H1 (cell line): ENCODE data around the gene ORAI3. TPM values are rescaled to one million over a fixed set of nuclear protein-coding genes. Genes with fewer than 3 reads are reported as not detected.

Experiments used
- BRCA1 ChIP-seq: IDR thresholded peaks from 2 replicates; pipeline ENCODE4 v1.6.1; 2012; ENCODE audit warnings: low read depth, low read length, improper control_type of control experiment
- CBX5 ChIP-seq: fragments of 300-800, 300-1000 bp; sonication (generic); IDR thresholded peaks from 2 replicates; pipeline ENCODE4 v1.7.1; 2016; ENCODE audit warnings: antibody characterized with exemption, low read length, low read depth
- CHD2 ChIP-seq: IDR thresholded peaks from 2 replicates; pipeline ENCODE4 v1.6.1; 2012; ENCODE audit warnings: low read length, improper control_type of control experiment
- CHD7 ChIP-seq: fragments of 300-600 bp; sonication (generic); IDR thresholded peaks from 2 replicates; pipeline ENCODE4 v1.7.1; 2012; ENCODE audit warnings: low read length, moderate library complexity, mild to moderate bottlenecking, inconsistent platforms; ENCODE audit not compliant: insufficient replicate concordance
- POLR2AphosphoS5 ChIP-seq: IDR thresholded peaks from 2 replicates; pipeline ENCODE4 v1.6.1; 2011; ENCODE audit warnings: low read depth, low read length
- RAD21 ChIP-seq, 2 experiments: IDR thresholded peaks in 1 of 2; conservative IDR thresholded peaks in 1 of 2; 2 replicates each; pipeline ENCODE4 v1.6.1; 2011; ENCODE audit warnings: low read depth in 2 of 2, low read length in 2 of 2, improper control_type of control experiment in 1 of 2, inconsistent platforms in 1 of 2, mild to moderate bottlenecking in 1 of 2, moderate library complexity in 1 of 2
- RNF2 ChIP-seq: fragments of 200-900, 300-1000 bp; sonication (generic); IDR thresholded peaks from 2 replicates; pipeline ENCODE4 v1.7.1; 2016; ENCODE audit warnings: borderline replicate concordance, low read depth, mild to moderate bottlenecking, antibody characterized with exemption, low read length; ENCODE audit not compliant: poor library complexity, severe bottlenecking; ENCODE audit errors: missing control alignments
- SRF ChIP-seq: IDR thresholded peaks from 2 replicates; pipeline ENCODE4 v1.6.1; 2011; ENCODE audit warnings: mild to moderate bottlenecking, low read depth, low read length, moderate library complexity
- TAF1 ChIP-seq: IDR thresholded peaks from 2 replicates; pipeline ENCODE4 v1.6.1; 2011; ENCODE audit warnings: mild to moderate bottlenecking, low read depth, low read length
- TCF12 ChIP-seq: IDR thresholded peaks from 2 replicates; pipeline ENCODE4 v1.6.1; 2011; ENCODE audit warnings: low read depth, mild to moderate bottlenecking, low read length
- polyA plus RNA-seq, 7 experiments: library from polyadenylated mRNA; depleted of rRNA in 3 of 7; stranded (reverse) in 5 of 7; unstranded in 2 of 7; fragments of >200 nt in 5 of 7; fragments of 200-250 nt in 2 of 7; gene quantifications; 1 replicate in 5 of 7; 2 replicates in 1 of 7; 4 replicates in 1 of 7; pipeline versions ENCODE4 v1.2.1 to v1.2.3, GENCODE V29; 2011 to 2013; ENCODE audit warnings: missing spikeins in 2 of 7, mixed read lengths in 2 of 7
- total RNA-seq: library from RNA; stranded (reverse); fragmentation: NEBNext Ultra II Directional; extraction: Animal tissue kit (Norgen Biotek cat#: 25700); gene quantifications from 2 replicates; pipeline ENCODE4 v1.2.1, GENCODE V29; 2021

Gene ORAI3
- total and polyA plus RNA-seq, 2 of the 8 experiments (the other 6 are each of a cell fraction or from before 2014, with no cell fraction given): 8.7 to 24.5 TPM

- no peak for TF ChIP-seq CHD7
- TF ChIP-seq SRF: no peak
- TF ChIP-seq TCF12: 0 out of 2 replicates have a peak, but pooled peaks have one; percentile 12
- TF ChIP-seq BRCA1: no peak
- no peak for TF ChIP-seq CBX5
- no peak for TF ChIP-seq CHD2
- 0 out of 2 replicates have a peak, but pooled peaks have one; percentile 37 for TF ChIP-seq POLR2AphosphoS5
- no peak for TF ChIP-seq RNF2
- TF ChIP-seq RAD21 (IDR thresholded peaks at IDR 0.05 in 1 of 2, conservative IDR thresholded peaks at IDR 0.05 in 1 of 2; ENCODE audit: low read depth in 2 of 2, low read length in 2 of 2): peak; percentile 74 to 83
- TF ChIP-seq TAF1: no peak
Observed at GRCh38 chr16:30941600-30942425, 7.1 kb upstream of the ORAI3 start (continued).
